Epidermal melanocyte (primary cell): ENCODE measurements around the gene SEBOX.

Experiments
- DNase-seq: peaks from one replicate; pipeline ENCODE4 v3.0.0; 2011; ENCODE audit warnings: low spot score; ENCODE audit not compliant: insufficient read length

SEBOX gene

DNA sequence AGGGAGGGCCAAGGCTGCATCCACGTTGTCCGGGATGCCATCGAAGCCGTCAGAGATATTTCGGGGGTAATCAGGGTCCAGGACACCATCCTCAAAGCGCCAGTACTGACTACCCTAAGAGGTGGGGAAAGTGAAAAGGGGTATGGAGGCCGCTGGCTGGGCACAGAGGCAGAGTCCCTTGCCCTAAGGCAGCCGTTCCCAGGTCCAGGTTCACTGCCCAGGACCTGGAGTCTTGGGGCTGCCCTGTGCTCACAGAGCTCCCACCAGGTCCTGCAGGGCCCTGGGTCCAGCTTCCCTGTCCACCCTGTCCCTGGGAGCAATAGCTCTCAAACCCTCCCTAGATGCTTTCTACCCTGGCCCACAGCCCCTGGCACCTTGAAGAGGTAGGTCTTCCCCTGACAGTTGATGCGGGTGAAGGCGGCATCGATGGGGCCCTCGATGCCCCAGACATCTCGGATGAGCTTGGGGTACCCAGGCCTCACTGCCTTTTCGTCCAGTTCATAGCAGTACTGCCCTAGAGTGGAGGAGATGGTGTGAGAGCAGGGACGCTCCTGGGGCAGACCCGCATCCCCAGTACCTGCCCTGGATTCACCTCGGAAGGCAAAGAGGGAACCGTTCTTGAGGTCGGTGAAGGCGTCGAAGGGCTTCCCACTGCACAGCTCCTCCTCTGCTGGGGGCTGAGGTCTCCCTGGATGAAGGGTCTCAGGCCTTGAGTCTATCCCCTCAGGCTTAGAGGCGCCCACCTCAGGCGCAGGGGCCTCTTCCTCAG lies 4.1 kb upstream of the SEBOX start:
- DNase-seq, result no peak

DNA sequence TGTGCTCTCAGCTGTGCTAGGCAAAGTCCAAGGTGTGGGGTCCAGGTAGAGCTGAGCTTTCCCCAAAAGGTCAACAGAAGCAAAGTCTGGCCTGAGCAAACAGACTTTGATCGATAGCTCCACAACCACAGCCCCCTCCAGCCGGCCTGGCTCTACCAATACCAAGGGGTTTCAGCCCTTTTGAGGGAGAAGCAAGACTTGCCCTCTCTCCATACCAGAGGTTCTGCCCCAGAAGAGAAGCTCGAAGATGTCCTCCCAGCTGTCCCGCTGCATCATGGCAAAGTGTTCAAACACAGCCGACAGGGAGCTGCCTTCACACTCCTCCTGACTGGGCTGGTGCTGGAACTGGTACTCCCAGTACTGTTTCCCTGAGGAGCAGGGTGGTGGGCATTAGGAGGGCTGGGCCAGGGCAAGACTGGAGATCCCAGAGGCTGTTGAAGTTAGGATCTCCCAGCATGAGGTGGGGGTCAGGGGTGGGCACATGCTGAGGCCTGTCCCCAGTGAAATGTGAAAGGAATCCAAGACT lies 3.4 kb upstream of the SEBOX start:
- no peak for DNase-seq

DNA sequence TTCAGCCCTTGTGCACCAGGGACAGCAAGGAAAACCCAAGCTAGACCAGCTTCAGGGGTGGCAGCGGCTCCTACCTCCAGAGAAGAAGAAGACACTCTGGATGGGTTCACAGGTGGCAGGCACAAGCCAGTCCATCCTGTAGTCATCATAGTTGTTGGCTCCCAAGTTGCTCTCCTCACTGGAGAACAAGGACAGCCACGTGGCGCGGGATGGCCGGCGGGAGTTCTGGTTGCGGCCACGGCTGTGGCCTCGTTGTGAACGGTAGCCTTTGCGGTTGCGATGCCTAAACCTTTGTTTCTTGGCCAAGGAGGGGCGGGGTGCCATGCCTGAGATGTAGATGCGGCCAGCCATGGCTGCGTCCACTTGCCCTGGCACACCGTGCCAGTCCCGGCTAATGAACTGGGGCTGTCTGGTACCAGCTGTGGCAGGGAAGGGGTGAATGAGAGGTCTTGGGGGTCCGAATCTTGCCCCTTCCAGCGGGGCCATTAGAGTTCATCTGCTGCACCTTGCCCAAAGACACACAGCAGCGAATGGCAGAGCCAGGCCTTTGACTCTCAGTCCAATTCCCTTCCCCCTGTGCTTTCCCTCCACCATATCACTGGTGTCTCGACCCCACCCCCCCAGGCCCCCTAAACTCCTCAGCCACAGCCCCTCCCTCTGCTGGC lies 2.8 kb upstream of the SEBOX start:
- no peak for DNase-seq

DNA sequence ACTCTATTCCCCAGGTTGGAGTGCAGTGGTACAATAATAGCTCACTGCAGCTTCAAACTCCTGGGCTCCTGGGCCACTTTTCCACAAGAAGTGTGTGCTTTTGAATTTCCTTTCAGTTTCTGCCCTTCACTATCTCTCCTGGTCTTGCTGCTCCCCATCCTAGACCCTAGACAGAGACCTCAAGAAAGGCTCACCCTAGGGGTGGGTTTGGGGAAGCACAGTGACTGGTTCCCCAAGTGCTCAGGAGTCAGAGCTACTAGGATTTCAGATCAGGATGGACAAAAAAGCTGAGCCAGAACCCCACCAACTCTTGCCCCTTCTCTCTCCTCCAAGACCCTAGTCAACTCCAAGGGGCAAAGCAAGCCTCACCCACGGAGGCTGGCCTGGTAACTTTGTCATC lies 1.6 kb upstream of the SEBOX start:
- DNase-seq, result no peak

DNA sequence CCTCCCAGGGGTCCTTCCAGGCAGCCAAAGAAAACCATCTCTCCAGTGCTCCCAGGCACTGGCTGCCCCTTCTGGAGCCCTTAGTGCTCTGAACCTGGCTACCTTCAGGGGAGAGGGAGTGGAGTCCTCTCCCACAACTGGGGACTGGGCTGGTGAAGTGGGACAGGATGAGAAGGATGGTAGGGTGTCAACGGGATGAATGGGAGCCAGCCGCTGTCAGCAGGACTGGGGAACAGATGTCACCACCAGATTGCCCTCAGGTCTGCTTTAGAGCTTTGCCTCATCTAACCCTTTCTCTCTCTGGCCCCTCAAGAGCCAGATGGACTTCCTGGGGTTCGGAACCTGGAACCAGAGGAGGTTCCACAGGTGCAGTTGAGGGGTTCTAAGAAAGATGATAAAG lies 488 bp upstream of the SEBOX start:
- DNase-seq, result no peak

DNA sequence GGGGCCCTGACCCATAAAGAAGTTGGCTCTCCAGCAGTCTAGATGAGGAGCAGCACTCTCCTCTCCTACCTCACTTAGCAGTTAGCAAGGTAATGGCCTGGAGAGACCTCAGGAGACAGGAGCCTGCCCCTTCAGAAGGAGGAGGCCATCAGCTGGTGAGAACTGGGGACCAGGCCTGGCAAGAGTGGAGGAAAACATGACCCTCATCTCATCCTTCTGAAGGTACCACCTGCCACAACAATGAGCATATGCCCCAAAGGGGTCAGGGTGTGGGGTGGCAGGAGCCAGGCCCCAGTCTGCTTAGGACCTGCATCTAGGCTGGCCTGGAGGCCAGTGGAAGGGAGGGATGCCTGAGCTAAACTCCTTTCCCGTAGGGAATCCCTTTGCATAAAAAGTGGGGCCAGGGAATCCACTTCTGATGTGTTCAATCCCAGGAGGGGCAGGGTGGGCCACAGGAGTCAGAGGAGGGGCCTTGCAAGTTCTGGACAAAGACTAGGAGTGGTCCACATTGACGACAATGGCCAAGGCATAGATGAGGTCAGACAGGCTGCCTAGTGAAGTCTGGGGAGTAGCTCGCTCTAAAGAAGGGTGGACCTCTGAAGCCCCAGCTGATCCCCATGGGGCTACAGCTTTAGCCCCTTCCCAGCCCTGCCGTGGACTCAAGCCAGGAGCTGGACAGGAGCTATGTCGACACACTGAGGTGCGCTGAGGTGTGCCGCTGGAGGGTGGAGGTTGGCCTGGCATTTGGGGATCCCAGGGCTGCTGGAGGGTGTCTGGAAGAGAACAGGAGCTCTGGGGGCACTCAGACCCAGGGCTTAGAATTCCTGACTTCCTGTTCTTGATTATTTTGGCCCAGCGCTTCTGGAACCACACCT lies 986 bp downstream of the SEBOX start:
- DNase-seq, result no peak

DNA sequence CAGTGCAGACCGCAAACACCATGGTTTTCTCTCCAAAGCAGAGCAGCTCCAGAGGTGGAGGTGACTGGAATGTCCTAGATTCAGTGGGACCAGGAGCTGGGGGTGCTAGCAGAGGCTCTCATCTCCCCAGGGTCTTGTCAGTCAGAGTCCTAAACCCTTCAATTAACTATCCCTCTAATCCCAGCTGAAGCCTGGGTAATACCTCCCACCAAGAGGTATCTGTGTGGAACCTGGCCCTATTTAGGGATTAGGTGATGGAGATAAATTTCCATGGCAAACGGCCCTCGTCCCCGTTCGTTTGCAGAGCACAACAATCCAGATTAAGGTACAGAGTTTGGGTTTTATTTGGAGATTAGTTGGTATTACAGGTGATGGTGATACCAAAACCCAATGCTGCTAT lies 1.8 kb downstream of the SEBOX start:
- no peak for DNase-seq

DNA sequence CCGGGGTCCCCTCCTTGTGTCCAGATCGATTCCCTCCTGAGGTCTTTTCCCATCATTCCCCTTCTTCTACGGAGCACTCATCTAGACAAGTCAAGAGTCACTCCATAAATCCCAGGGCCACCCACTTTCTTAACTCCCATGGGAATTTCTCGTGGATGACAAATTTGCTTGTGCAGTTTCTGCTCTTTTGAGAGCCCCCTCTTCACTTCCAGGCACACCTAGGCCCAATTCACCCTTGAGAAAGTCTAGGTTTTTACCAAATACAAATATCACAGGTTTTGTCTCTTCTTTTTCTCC lies 7.2 kb downstream of the SEBOX start:
- no peak for DNase-seq

DNA sequence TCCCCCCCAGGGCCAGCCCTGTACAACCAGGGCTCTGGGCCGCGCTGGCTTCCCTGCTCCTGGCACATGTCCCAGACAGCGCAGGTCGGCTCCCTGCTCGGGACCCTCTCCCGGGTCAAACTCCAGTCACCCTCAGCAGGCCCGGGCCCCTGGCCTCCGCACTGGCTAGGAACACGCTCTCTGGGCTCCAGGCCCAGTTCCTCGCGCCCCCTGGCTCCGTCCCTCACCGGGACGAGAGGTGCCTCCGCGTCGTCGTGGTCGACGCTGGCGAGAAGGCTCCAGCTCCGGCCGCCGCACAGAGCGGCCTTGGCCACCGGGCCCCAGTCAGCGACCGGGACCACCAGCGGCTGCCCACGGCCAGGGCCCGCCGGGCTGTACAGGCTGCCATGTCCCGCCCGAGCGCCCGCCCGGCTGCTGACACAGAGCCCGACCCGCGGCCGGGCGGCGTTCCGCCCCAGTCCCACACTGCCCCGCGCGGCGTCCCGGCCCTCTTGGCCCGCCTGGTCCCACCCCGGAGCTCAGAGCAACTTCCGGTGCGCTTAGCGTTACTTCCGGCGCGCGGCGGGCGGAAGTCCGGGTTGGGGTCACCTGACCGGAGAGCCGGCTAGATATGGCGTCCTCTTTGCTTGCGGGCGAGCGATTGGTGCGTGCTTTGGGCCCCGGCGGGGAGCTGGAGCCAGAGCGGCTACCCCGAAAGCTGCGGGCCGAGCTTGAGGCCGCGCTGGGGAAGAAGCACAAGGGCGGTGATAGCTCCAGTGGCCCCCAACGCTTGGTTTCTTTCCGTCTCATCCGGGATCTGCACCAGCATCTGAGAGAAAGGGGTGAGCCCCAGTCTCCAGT lies 7.7 kb downstream of the SEBOX start, which contains the start of gene POLDIP2:
POLDIP2 (minus strand) TSS at position 467 of the 840 bp plus-strand sequence; CDS start at position 388, 79 bp downstream.
- peak; percentile 87 for DNase-seq

DNA sequence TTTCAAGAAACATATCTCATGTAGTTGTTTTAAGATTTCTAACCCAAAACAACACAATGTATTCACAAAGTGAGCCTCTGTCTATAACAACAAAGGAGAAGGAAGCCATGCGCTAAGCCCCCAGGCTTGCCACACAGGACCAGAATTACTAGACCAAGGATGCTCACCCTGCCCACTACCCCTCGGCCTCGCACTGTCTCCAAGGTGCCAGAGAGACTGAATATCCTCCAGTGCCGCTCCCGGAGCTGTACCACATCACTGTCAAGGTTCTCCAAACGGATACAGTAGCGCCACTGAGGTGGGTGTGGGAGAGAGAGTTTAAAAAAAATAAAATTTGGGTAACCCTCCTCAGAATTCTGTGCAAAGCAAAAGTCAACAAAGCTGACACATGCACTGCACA lies 14.7 kb downstream of the SEBOX start:
- no peak for DNase-seq

DNA sequence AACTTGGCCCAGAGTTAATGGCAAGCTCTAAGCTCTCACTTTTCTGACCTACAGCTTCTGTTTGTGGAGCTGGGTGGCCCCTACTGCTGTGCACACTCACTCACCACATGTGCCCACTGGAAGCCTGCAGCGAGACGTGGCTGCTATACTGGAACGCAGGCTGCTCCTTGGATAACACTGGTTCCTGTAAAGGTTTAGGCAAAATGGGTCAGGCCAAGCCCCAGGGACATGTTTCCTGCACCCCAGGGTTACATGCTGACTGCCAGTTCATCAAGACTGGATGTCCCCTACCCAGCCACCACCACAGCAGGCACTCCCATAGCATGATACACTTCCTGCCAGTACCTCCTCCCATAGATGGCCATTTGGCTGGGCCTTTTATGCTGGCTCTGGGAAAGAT lies 16.0 kb downstream of the SEBOX start:
- no peak for DNase-seq

DNA sequence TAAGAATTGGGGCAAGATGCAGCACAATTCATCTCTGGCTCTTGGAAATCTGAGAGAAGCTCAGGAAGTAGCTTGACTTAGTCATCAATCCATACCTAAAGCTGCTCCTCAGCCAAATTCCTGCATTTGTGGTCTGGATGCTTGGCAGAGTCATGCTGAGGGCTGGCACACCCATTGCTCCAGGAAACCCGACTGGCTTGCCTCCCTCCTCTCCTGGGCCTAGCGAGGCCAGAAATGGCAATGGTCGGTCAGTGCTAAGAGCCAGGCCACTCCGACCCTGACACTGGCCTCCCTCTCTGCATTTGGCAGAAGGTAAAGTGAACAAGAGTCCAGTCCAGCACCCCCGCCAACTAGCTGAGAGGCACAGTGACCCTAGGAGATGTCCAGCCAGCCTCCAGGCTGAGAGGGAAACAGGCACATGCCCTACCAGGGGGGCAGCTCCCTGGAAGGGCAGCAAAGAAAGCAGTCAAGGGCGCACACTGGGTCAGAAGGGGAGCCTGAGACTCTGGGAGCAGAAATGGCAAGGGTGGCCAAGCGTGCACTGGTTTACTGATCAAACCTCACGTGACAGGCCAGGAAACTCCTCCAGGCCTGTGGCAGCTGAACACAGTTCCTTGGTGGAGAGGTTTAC lies 17.6 kb downstream of the SEBOX start:
- no peak for DNase-seq

DNA sequence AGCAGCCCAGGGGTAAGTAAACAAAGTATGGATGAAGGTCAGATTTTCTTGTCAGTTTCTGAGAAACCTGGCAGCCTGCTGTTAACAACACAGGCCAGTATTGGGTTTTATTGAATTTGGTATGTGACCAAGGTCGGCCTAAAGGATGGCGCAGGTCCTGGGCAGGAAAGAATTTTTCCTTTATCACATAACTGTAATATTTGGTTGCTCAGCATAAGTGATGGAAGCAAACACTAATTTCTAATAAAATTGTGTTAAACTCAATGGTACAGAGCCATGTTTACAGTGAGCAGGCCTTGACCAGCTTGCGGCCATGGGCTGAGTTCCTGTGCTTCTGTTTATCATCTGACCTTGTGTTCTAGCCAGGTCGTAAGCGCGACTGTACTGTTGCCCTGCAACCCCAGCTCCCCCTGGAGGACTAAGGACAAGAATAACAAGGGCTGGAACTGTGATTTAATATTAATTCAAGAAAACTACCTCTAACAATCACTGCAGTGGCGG lies 18.2 kb downstream of the SEBOX start:
- no peak for DNase-seq

DNA sequence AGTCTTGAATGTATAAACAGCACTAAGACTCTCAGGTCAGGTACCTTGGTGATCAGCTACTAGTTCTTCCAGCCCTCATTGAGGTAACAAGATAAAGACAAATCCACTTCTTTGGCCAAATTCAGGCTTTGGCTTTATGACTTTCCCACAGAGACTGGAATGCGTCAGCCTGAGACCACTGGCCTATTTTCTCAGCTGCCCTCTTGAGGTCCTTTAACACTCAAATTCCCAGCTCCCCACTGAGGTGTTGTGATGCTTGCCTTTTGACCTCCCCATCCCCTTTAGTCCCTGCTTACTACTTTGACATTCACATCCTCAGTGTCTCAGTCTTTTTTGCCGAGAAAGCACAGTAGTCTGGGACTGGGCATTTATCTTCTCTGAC lies 18.8 kb downstream of the SEBOX start:
- no peak for DNase-seq

DNA sequence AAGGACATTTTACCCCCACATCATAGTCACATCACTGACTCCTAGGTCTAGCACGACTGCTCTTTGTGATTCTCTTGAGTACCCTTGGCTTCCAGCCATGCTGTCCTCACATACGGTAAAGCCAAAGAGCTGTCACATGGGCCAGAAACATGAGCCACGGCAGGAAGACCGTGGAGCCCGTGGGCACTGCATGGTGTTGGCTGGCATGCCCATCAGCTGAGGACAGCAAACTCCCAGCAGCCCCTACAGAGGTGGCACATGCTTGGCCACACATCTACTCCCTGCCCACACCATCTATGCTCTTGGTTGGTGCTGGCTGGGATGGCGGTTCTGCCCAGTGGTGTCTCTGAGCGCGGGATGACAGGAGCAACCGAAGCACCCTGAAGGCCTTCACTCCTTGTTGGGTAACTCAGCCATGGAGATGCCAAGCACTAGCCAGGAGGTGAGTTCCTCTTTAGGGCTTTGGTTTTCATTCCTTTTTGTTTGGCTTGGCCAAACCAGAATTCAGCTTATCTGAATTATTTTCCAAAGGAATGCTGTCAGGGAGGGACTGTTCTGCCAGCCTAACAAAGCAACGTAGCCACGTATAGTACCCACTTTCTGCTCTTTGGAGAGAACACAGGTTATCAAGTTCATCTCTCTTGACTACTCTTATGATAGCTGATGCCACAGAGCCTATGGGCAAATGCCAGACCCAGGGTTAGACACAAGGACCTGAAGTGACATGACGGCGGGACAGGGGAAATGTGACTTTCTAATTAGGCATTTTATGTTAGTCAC lies 19.4 kb downstream of the SEBOX start:
- no peak for DNase-seq

DNA sequence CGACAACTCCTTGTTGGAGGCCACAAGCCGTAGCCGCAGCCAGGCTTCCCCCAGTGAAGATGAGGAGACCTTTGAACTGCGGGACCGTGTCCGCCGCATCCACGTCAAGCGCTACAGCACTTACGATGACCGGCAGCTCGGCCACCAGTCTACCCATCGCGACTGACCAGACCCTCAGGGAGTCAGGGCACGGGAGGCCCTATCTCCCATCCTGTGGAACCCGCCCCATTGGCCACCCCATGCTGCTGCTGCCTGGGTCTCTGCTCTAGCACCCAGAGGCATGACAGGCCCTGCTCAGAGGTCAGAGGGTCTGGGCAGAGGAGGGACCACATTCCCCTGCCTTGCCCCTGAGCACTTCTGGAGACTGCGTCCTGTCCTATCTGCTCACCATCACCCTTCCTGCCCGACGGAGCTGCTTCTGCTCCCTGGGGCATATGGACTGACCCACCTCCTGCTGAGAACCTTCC lies 20.5 kb downstream of the SEBOX start:
- DNase-seq, result no peak

DNA sequence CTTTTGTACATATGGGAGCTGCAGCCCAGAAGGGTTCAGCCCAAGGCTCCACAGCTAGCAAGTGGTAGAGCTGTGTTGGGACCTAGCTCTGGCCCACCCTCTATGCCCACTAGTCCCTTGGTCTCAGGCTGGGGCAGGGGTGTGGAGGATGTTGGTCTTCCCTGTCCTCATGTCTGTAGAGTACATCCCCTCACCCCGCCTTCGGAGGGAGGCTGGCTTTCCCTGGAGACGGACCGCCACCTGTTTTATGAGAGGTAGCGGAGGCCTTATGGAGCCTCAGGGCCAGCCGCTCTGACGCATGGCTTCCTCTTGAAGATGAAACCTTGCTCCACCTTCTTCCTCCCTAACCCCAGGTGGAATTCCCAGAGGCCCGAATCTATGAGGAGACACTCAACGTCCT lies 21.0 kb downstream of the SEBOX start:
- no peak for DNase-seq

DNA sequence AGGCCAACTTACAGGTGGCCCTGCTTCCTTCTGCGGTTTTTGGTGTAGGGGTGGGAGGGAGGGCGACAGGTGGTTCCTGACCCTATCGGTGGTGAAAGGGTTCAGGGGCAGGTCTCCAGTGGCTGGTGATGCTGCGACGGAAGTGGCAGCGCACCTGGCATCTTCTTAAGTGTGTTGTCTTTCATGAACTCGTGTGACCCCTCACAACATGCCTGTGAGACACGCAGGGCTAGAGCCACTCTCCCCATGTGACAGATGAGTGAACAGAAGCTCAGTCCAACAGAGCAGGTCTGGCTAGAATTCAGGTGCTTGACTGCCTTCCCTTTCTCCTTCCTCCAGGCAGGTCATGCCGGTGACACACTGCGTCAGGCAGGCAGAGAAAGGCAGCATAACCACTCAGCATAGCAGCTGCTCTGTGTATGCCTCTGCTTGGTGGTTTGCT lies 21.5 kb downstream of the SEBOX start:
- DNase-seq, result no peak

DNA sequence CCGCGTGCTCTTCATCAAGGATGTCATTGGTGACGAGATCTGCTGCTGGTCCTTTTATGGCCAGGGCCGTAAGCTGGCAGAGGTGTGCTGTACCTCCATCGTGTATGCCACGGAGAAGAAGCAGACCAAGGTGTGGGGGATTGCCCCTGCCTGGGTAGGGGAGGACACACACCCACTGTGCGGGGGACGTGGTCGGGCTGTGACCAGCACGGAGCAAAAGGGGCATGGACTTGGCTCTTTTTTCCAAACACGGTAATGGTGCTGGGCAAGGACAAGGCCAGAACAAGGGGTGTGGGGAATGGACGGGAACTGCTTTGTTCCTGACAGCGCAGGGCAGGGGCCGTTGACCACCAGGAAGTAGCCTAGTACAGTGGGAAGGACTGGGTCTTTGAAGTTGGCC lies 22.7 kb downstream of the SEBOX start:
- no peak for DNase-seq

DNA sequence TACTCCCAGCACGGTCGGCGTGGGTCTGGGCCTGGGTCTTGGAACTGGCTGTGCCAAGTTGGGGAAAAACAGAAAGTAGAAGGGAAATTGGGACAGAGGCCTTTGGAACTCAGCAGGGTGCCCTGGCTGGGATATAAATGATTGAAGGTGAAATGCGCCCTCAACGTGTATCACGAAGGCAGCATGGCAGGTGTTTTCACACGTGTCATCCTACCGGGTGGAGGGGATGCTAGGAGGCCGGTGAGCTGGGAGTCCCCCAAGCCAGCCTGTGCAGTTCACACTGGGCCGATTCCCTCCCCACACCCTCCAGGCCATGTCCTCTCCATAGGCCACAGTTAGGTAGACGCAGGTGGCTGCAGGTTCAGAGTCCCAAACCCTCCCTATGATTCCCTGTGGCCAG lies 23.5 kb downstream of the SEBOX start:
- no peak for DNase-seq
